Measurements from ENCODE around the gene CSAG2. TPM values are rescaled to one million over a fixed set of nuclear protein-coding genes. Genes with fewer than 3 reads are reported as not detected.
"Not testable (repeated sequence)": the region's sequence is repeated elsewhere in the genome, so short reads cannot be mapped to it uniquely, and the experiment has no call there.

The CSAG2 gene
- total and polyA plus RNA-seq, 8 donors, result not detected

GRCh38 chrX:152735101-152735500 is 26.0 kb upstream of the CSAG2 start:
- intact Hi-C loops (cut with DNase I), result no loop called here
- Histone ChIP-seq H3K4me3 (no peak overlapping the region), H3K9me3 (no peaks in the 10 kb centered on the region), H3K27me3 (no peaks in the 10 kb centered on the region), H3K27ac (no peak overlapping the region), H3K36me3 (no peaks in the 10 kb centered on the region), H3K4me1 (no peaks in the 10 kb centered on the region)
- peak in 1 of 6 donors; percentile 7 for DNase-seq
- no peak for TF ChIP-seq CTCF (IDR thresholded peaks at IDR 0.05)
- 49 to 52% methylated on average over 2 of the region's 2 CpGs for WGBS, 2 donors
- FAIRE-seq, result no peak
- no peak for ATAC-seq

GRCh38 chrX:152734143-152734858 is 25.2 kb upstream of the CSAG2 start:
- H3K36me3 ChIP-seq; H3K4me1 ChIP-seq; H3K9me3 ChIP-seq; FAIRE-seq; H3K27me3 ChIP-seq; intact Hi-C loops (cut with DNase I); H3K27ac ChIP-seq; ATAC-seq; H3K4me3 ChIP-seq: not testable (repeated sequence)
- DNase-seq, result peak in 1 of 6 donors; percentile 22
- WGBS, 2 donors, result 86% methylated on average over 22 of the region's 22 CpGs

- Histone ChIP-seq H3K9me3 (no peaks in the 10 kb centered on the region), H3K36me3 (no peaks in the 10 kb centered on the region)
These were observed 24.3 kb upstream of the CSAG2 start, which contains the start of the genes CSAG1 and MAGEA12 for GRCh38 chrX:152733261-152733975. Gene CSAG1 (minus strand): TSS chrX:152733721. CDS start chrX:152732460, 1,261 bp downstream. Gene MAGEA12 (plus strand): TSS chrX:152733757. CDS start chrX:152736162, 2,405 bp downstream.

GRCh38 chrX:152725409-152725808 is 16.3 kb upstream of the CSAG2 start:
- H3K4me1 ChIP-seq, result no peaks in the 10 kb centered on the region
- DNase-seq (peak in 2 of 6 donors; percentile 2 to 17), FAIRE-seq (no peak), ATAC-seq (no peak)
- no peak for TF ChIP-seq CTCF (IDR thresholded peaks at IDR 0.05)
- intact Hi-C loops (cut with DNase I), result no loop called here
- no peak overlapping the region for H3K4me3 ChIP-seq
- H3K27ac ChIP-seq, result no peak overlapping the region
- no peaks in the 10 kb centered on the region for H3K36me3 ChIP-seq
- WGBS, 2 donors, result 53 to 56% methylated on average over 7 of the region's 7 CpGs
- H3K9me3 ChIP-seq, result no peaks in the 10 kb centered on the region
- H3K27me3 ChIP-seq, result no peaks in the 10 kb centered on the region

More at GRCh38 chrX:152733261-152733975, 24.3 kb upstream of the CSAG2 start, which contains the start of the genes CSAG1 and MAGEA12:
- Histone ChIP-seq H3K4me1 (no peaks in the 10 kb centered on the region), H3K27me3 (no peaks in the 10 kb centered on the region), H3K27ac (no peak within 1 kb of the TSS), H3K4me3 (no peak within 1 kb of the TSS)
- WGBS, 2 donors, result 77% methylated on average over 19 of the region's 21 CpGs
- no peak for TF ChIP-seq CTCF (IDR thresholded peaks at IDR 0.05)
- FAIRE-seq, result no peak
- ATAC-seq, result no peak
- DNase-seq, result peak in 2 of 6 donors; percentile 5 to 46
- intact Hi-C loops (cut with DNase I), result no loop called here

GRCh38 chrX:152713815-152714787 is 5.0 kb upstream of the CSAG2 start, which contains the start of gene MAGEA2B:
Gene MAGEA2B (plus strand): TSS chrX:152714628. CDS start chrX:152717107, 2,479 bp downstream.
- H3K27ac ChIP-seq; H3K9me3 ChIP-seq; H3K27me3 ChIP-seq; H3K4me3 ChIP-seq; FAIRE-seq; DNase-seq; H3K36me3 ChIP-seq; H3K4me1 ChIP-seq; intact Hi-C loops (cut with DNase I); ATAC-seq: not testable (repeated sequence)
- whole genome bisulfite sequencing, 2 donors, result no CpG with 5 or more reads among the region's 35 CpGs

- intact Hi-C loops (cut with DNase I); ATAC-seq; H3K36me3 ChIP-seq; H3K27me3 ChIP-seq; FAIRE-seq; H3K9me3 ChIP-seq; H3K4me1 ChIP-seq; H3K4me3 ChIP-seq; H3K27ac ChIP-seq; DNase-seq: not testable (repeated sequence)
- WGBS, 2 donors, result no CpG with 5 or more reads among the region's 5 CpGs
These were observed 4.1 kb upstream of the CSAG2 start for GRCh38 chrX:152713195-152713594.

GRCh38 chrX:152706500-152706899 is 2.6 kb downstream of the CSAG2 start:
- H3K9me3 ChIP-seq; H3K36me3 ChIP-seq; H3K4me1 ChIP-seq; DNase-seq; intact Hi-C loops (cut with DNase I); H3K27me3 ChIP-seq; H3K4me3 ChIP-seq; ATAC-seq; H3K27ac ChIP-seq; FAIRE-seq: not testable (repeated sequence)
- WGBS, 2 donors, result 66 to 82% methylated on average over 3 to 4 of the region's 7 CpGs

GRCh38 chrX:152700390-152700789 is 8.7 kb downstream of the CSAG2 start:
- H3K4me3 ChIP-seq; H3K9me3 ChIP-seq; intact Hi-C loops (cut with DNase I); H3K36me3 ChIP-seq; FAIRE-seq; H3K27me3 ChIP-seq; H3K4me1 ChIP-seq; H3K27ac ChIP-seq; ATAC-seq: not testable (repeated sequence)
- DNase-seq, result peak in 2 of 6 donors; percentile 6 to 52
- 72 to 80% methylated on average over 4 of the region's 5 CpGs for WGBS, 2 donors

All from pancreas (tissue), 10 donors.